Transverse colon (tissue), 3 donors: ENCODE measurements around the gene SLC22A4.

Experiments
- POLR2A ChIP-seq: fragments of 450-650 bp; IDR thresholded peaks from one replicate; pipeline ENCODE4 v1.6.1; 2016; ENCODE audit warnings: antibody characterized with exemption, mild to moderate bottlenecking, moderate library complexity
- TF ChIP-seq, protein P1 (sequence below), 5 experiments: fragments of 200-600 bp in 3 of 5; fragments of 450-650 bp in 2 of 5; sonication (generic) in 3 of 5; IDR thresholded peaks; 1 replicate in 2 of 5; 2 replicates in 3 of 5; pipeline ENCODE4 v1.5.1; 2016 to 2017; ENCODE audit warnings: antibody characterized with exemption in 5 of 5, inconsistent platforms in 3 of 5, mild to moderate bottlenecking in 2 of 5, moderate library complexity in 1 of 5

DNA sequence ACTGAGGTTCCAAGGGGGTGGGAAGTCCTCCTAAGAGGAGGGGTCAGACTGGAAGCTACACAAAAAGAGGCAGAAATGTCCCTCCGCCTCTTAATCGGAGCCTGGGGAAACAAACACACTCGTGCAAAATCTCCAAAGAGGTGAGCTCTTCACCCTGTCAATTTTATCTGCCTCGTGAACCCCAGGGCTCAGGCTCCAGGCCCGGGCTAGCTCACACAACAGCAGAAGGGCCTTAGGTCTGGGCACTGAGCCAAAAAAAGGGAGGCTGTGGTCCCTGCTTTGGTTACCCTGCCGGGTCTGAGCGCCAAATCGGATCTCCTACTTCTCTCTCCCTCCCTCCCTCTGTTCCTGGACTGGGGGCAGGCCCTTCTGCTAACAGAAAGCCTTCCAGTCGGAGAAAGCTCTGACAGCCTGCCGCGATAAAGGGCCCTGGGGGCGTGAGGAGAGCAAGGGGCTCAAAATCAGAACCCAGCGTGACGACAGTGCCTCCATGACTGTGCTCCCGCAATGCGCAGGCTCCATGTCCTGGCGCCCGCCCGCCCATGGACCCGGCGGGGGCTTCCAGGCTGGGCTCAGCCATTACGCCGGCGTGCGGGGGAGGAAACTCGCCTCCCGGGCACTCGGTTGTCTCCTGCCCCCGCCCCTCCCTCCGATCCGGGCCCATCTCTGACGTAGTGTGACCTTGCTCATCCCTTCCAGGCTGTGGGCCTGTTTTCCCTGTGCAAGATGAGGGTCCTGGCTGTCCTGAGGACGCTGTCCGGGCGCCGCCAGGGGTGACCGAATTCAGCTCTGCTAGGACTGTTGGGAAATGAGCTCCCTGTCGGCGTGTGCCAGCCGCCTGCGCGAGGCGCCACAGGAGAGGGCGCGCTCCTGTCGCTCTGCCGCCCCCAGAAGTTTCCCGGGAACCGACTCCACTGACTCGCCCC is 865 bp upstream of the SLC22A4 start:
- TF ChIP-seq, protein P1, sequence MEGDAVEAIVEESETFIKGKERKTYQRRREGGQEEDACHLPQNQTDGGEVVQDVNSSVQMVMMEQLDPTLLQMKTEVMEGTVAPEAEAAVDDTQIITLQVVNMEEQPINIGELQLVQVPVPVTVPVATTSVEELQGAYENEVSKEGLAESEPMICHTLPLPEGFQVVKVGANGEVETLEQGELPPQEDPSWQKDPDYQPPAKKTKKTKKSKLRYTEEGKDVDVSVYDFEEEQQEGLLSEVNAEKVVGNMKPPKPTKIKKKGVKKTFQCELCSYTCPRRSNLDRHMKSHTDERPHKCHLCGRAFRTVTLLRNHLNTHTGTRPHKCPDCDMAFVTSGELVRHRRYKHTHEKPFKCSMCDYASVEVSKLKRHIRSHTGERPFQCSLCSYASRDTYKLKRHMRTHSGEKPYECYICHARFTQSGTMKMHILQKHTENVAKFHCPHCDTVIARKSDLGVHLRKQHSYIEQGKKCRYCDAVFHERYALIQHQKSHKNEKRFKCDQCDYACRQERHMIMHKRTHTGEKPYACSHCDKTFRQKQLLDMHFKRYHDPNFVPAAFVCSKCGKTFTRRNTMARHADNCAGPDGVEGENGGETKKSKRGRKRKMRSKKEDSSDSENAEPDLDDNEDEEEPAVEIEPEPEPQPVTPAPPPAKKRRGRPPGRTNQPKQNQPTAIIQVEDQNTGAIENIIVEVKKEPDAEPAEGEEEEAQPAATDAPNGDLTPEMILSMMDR (IDR thresholded peaks at IDR 0.05), result peak in 3 of 5 experiments; percentile 13 to 30 (median 22)
- TF ChIP-seq POLR2A, result no peak
